Mucosa of descending colon (tissue), 3 donors: ENCODE data around the gene AGAP1. TPM values are rescaled to one million over a fixed set of nuclear protein-coding genes. Genes with fewer than 3 reads are reported as not detected.

ENCODE experiments used
- ATAC-seq: fragments of 200-7000 bp; cut with Tn5 transposase; one replicate; pipeline ENCODE4 v1.9.1; 2020; ENCODE audit warnings: mild to moderate bottlenecking, moderate library complexity
- DNase-seq, 3 donors: peaks; one replicate each; pipeline ENCODE4 v3.0.0-alpha.2; 2020
- H3K36me3 ChIP-seq: fragments of 200-600 bp; one replicate; pipeline ENCODE4 v1.8.0; 2021; ENCODE audit warnings: low read depth, mild to moderate bottlenecking
- H3K4me1 ChIP-seq: fragments of 200-600 bp; one replicate; pipeline ENCODE4 v1.8.0; 2021; ENCODE audit warnings: low read depth, mild to moderate bottlenecking
- H3K4me3 ChIP-seq: fragments of 200-600 bp; one replicate; pipeline ENCODE4 v1.8.0; 2021; ENCODE audit warnings: mild to moderate bottlenecking
- H3K9me3 ChIP-seq: fragments of 200-600 bp; one replicate; pipeline ENCODE4 v1.8.0; 2021; ENCODE audit warnings: mild to moderate bottlenecking
- CTCF ChIP-seq: fragments of 200-600 bp; IDR thresholded peaks from one replicate; pipeline ENCODE4 v1.8.0; 2022; ENCODE audit warnings: antibody characterized with exemption, mild to moderate bottlenecking
- intact Hi-C, 2 donors: fragments of 100-400 bp; cut with DNase I in 1 of 2; cut with micrococcal nuclease in 1 of 2; formaldehyde crosslinking; loops; one replicate each; pipeline versions ENCODE4 v1.11.0 to v1.11.1; 2022; cut with DNase I, micrococcal nuclease
- total RNA-seq, 3 donors: library from RNA; stranded (reverse); fragmentation: NEBNext Ultra II Directional in 2 of 3; extraction: Animal tissue kit (Norgen Biotek cat#: 25700) in 2 of 3; gene quantifications; one replicate each; pipeline versions ENCODE4 v1.2.1 to v1.2.4, GENCODE V29; 2021 to 2023
- donor health status: DM: no; HTN: no; CAD: no; lungs with moderate emphysema.
- donor health status: DM: no; HTN: no; CAD: no.
- donor health status: DM: no; HTN: yes; CAD: no.

The AGAP1 gene
- total RNA-seq, 3 donors from 2014 or later, result 68.1 to 112 (median 88.9) TPM

- intact Hi-C loops, result no loop called here
- H3K4me3 ChIP-seq, result no peak overlapping the region
- no peak for TF ChIP-seq CTCF
- DNase-seq (peak in 1 of 3 donors; percentile 24), ATAC-seq (no peak)
- peaks cover 8% of the 10 kb centered on the region for H3K4me1 ChIP-seq
- no peaks in the 10 kb centered on the region for H3K9me3 ChIP-seq
- no peaks in the 10 kb centered on the region for H3K36me3 ChIP-seq
Measured at GRCh38 chr2:235527806-235528469, 34.1 kb downstream of the AGAP1 start.

DNA sequence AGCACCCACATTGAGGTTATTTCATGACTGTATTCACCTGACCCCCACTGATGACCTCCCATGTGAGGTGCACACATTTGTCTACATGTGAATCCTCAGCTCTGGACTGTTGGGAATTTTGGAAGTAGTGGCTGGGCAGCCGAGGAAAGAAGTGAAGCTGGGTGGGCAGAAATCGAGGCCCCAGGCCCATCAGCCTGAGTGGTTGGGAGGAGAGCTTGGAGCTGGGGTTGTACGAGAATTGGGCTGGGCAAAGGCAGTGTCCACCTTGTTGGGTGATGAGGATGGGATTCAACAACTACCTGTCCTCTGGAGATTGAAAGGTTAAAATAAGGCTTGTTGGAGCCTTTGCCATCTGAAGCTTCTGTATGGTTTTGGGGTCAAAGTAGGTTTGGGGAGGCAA is 35.8 kb downstream of the AGAP1 start:
- Histone ChIP-seq H3K4me3 (no peak overlapping the region), H3K4me1 (peaks cover 8% of the 10 kb centered on the region), H3K9me3 (no peaks in the 10 kb centered on the region), H3K36me3 (no peaks in the 10 kb centered on the region)
- no peak for TF ChIP-seq CTCF
- intact Hi-C loops, result no loop called here
- DNase-seq (peak in 1 of 3 donors; percentile 7), ATAC-seq (no peak)

DNA sequence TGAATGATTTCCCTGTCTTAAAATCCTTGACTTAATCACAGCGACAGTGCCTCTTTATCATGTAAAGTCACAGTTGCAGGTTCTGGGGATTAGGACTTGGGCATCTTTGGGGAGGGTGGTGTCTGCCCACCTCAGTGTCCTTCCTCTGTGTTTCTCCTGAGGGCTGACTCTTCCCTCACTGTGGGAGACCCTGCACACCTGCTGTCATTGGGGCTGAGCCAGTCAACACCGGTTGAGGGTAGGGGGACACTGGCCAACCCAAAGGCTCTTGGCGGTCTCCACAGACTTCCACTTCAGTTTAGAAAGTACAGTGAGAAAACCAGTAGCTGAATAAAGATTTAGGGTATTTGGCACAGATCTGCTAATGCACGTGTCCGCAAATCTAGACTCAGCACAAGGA is 36.9 kb downstream of the AGAP1 start:
- DNase-seq (peak in 1 of 3 donors; percentile 8), ATAC-seq (no peak)
- intact Hi-C loops, result no loop called here
- Histone ChIP-seq H3K4me3 (no peak overlapping the region), H3K4me1 (peaks cover 12% of the 10 kb centered on the region), H3K36me3 (no peaks in the 10 kb centered on the region), H3K9me3 (no peaks in the 10 kb centered on the region)
- TF ChIP-seq CTCF, result no peak

DNA sequence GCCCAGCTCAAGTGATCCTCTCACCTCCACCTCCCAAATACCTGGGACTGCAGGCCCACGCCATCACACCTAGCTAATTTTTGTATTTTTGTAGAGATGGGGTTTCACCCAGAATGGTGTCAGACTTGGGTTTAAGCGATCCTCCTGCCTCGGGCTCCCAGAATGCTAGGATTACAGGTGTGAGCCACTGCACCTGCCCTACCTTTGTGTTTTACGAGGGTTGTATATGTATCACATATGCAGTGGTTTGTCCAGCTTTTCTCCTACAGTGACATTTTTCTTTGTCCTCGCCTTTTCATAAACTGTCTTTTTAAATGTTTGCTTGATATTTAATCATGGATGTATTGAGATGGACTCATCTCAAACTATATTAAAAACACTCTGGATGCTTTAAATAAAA is 38.5 kb downstream of the AGAP1 start:
- no peaks in the 10 kb centered on the region for H3K36me3 ChIP-seq
- H3K9me3 ChIP-seq, result no peaks in the 10 kb centered on the region
- H3K4me1 ChIP-seq, result peaks cover 13% of the 10 kb centered on the region
- intact Hi-C loops, result no loop called here
- DNase-seq (peak in 2 of 3 donors; percentile 21 to 33), ATAC-seq (peak; percentile 75)
- no peak overlapping the region for H3K4me3 ChIP-seq
- no peak for TF ChIP-seq CTCF

DNA sequence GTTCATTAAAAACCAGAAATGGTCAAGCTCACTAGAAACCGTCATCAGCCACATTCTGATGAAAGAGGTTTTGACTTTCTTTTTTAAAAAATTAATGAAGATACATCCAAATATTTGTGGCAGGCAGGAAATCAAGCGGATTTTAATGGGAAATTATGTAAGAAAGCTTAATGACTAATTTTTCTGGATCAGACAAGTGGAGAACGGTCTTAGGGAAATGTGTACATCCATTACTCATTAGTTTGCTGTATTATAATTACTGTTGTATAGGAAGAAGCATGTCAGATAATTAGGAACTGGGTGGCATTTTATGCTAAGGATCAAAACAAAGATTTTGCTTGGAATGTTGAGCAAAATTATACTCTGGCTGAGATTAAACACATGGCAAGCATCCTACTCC is 39.4 kb downstream of the AGAP1 start:
- no peaks in the 10 kb centered on the region for H3K9me3 ChIP-seq
- ATAC-seq (no peak), DNase-seq (no peak)
- peaks cover 13% of the 10 kb centered on the region for H3K4me1 ChIP-seq
- TF ChIP-seq CTCF, result no peak
- H3K36me3 ChIP-seq, result no peaks in the 10 kb centered on the region
- intact Hi-C loops, result no loop called here
- H3K4me3 ChIP-seq, result no peak overlapping the region
